ENCODE results near the gene FAT3. TPM values are rescaled to one million over a fixed set of nuclear protein-coding genes. Genes with fewer than 3 reads are reported as not detected.

FAT3 gene
- polyA plus RNA-seq, 3 donors: not detected

DNA sequence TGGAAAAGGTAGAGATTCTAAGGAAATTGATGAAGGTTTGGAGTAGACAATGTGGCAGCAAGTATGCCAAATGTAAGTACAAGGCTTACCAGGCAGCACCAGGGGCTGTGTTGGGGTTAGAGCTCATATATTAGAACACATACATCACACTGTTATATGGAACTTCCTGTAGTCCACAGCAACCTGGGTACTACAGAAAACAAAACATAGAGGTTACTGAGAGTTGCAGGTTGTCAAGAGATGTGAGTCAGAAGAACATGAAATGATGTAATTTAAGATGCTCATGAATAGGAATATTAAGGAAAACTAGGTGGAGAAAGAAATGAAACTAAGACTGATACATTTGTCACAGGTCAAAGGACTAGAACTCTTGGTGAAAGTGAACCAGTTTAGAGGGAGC, 22.0 kb downstream of the FAT3 start:
- no peaks in the 10 kb centered on the region for H3K4me1 ChIP-seq (ENCODE audit: control insufficient read depth in 1 of 2, insufficient read depth in 2 of 2, low read length in 2 of 2)
- no peaks in the 10 kb centered on the region for H3K9me3 ChIP-seq (replicated peaks in 1 of 2; ENCODE audit: control insufficient read depth in 1 of 2, insufficient read depth in 1 of 2, low read length in 2 of 2)
- no peaks in the 10 kb centered on the region for H4K20me1 ChIP-seq (ENCODE audit: insufficient read depth, low read length)
- H3K27me3 ChIP-seq (ENCODE audit: control insufficient read depth in 2 of 2, insufficient read depth in 2 of 2, low read length in 2 of 2): no peaks in the 10 kb centered on the region
- no peak overlapping the region for H3K4me3 ChIP-seq (replicated peaks in 1 of 3; ENCODE audit: low read depth in 2 of 3, low read length in 3 of 3)
- H3K27ac ChIP-seq (ENCODE audit: low read depth in 1 of 2, low read length in 2 of 2): no peak overlapping the region
- no peaks in the 10 kb centered on the region for H3K4me1 Mint-ChIP-seq
- no peak overlapping the region for H3K4me2 ChIP-seq (replicated peaks; ENCODE audit: extremely low read depth, low read length, poor library complexity, severe bottlenecking)
- no peaks in the 10 kb centered on the region for H3K36me3 Mint-ChIP-seq
- no peaks in the 10 kb centered on the region for H3K36me3 ChIP-seq (replicated peaks in 1 of 2; ENCODE audit: control insufficient read depth in 1 of 2, insufficient read depth in 2 of 2, low read length in 2 of 2)
- intact Hi-C loops (cut with micrococcal nuclease): no loop called here
- H3K27me3 Mint-ChIP-seq (ENCODE audit: low read depth in 3 of 3): no peaks in the 10 kb centered on the region
- DNase-seq: no peak
- TF ChIP-seq, protein P1, sequence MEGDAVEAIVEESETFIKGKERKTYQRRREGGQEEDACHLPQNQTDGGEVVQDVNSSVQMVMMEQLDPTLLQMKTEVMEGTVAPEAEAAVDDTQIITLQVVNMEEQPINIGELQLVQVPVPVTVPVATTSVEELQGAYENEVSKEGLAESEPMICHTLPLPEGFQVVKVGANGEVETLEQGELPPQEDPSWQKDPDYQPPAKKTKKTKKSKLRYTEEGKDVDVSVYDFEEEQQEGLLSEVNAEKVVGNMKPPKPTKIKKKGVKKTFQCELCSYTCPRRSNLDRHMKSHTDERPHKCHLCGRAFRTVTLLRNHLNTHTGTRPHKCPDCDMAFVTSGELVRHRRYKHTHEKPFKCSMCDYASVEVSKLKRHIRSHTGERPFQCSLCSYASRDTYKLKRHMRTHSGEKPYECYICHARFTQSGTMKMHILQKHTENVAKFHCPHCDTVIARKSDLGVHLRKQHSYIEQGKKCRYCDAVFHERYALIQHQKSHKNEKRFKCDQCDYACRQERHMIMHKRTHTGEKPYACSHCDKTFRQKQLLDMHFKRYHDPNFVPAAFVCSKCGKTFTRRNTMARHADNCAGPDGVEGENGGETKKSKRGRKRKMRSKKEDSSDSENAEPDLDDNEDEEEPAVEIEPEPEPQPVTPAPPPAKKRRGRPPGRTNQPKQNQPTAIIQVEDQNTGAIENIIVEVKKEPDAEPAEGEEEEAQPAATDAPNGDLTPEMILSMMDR (IDR thresholded peaks at IDR 0.05): no peak
- no peak overlapping the region for H3K27ac Mint-ChIP-seq
- H2AFZ ChIP-seq (ENCODE audit: insufficient read depth, low read depth, low read length, poor library complexity, severe bottlenecking): no peak overlapping the region
- H3K9me3 Mint-ChIP-seq: no peaks in the 10 kb centered on the region
- H3K79me2 ChIP-seq (ENCODE audit: insufficient read depth, low read length): no peaks in the 10 kb centered on the region
- no peak overlapping the region for H3K4me3 Mint-ChIP-seq
- H3K9ac ChIP-seq (ENCODE audit: insufficient read depth, low read length, poor library complexity, severe bottlenecking): no peak overlapping the region

- Histone ChIP-seq H3K4me2 (replicated peaks; ENCODE audit: extremely low read depth, low read length, poor library complexity, severe bottlenecking) (no peak overlapping the region), H3K27me3 (ENCODE audit: control insufficient read depth in 2 of 2, insufficient read depth in 2 of 2, low read length in 2 of 2) (no peaks in the 10 kb centered on the region), H3K9me3 (replicated peaks in 1 of 2; ENCODE audit: control insufficient read depth in 1 of 2, insufficient read depth in 1 of 2, low read length in 2 of 2) (no peaks in the 10 kb centered on the region), H4K20me1 (ENCODE audit: insufficient read depth, low read length) (no peaks in the 10 kb centered on the region), H2AFZ (ENCODE audit: insufficient read depth, low read depth, low read length, poor library complexity, severe bottlenecking) (no peak overlapping the region), H3K4me3 (replicated peaks in 1 of 3; ENCODE audit: low read depth in 2 of 3, low read length in 3 of 3) (no peak overlapping the region), H3K9ac (ENCODE audit: insufficient read depth, low read length, poor library complexity, severe bottlenecking) (no peak overlapping the region), H3K27ac (ENCODE audit: low read depth in 1 of 2, low read length in 2 of 2) (no peak overlapping the region), H3K79me2 (ENCODE audit: insufficient read depth, low read length) (no peaks in the 10 kb centered on the region), H3K4me1 (ENCODE audit: control insufficient read depth in 1 of 2, insufficient read depth in 2 of 2, low read length in 2 of 2) (no peaks in the 10 kb centered on the region), H3K36me3 (replicated peaks in 1 of 2; ENCODE audit: control insufficient read depth in 1 of 2, insufficient read depth in 2 of 2, low read length in 2 of 2) (no peaks in the 10 kb centered on the region)
- H3K27ac Mint-ChIP-seq: no peak overlapping the region
- H3K4me3 Mint-ChIP-seq: no peak overlapping the region
- no peaks in the 10 kb centered on the region for H3K36me3 Mint-ChIP-seq
- WGBS (ENCODE audit: insufficient coverage): 50% methylated on average over 1 of the region's 7 CpGs
- no peaks in the 10 kb centered on the region for H3K4me1 Mint-ChIP-seq
- peaks cover 0 to 3% (median 0%) of the 10 kb centered on the region in 7 donors for H3K9me3 Mint-ChIP-seq
- intact Hi-C loops (cut with micrococcal nuclease): no loop called here
- no peaks in the 10 kb centered on the region for H3K27me3 Mint-ChIP-seq (ENCODE audit: low read depth in 3 of 3)
- DNase-seq: no peak
- TF ChIP-seq, protein P1 (IDR thresholded peaks at IDR 0.05): no peak
Observed at GRCh38 chr11:92249156-92249753, 24.6 kb downstream of the FAT3 start.

Data from CD14-positive monocyte (primary cell).